HepG2 (cell line): ENCODE results near the gene SUB1. TPM values are rescaled to one million over a fixed set of nuclear protein-coding genes. Genes with fewer than 3 reads are reported as not detected.

Experiments used
- BCL6 ChIP-seq: IDR thresholded peaks from 2 replicates; pipeline ENCODE4 v1.6.1; 2016; ENCODE audit warnings: missing genetic modification reagents, missing compliant biosample characterization
- ELF4 ChIP-seq: sonication (generic); formaldehyde crosslinking; IDR thresholded peaks from 2 replicates; pipeline ENCODE4 v1.5.0; 2020; ENCODE audit warnings: missing genetic modification reagents, mild to moderate bottlenecking, moderate library complexity, borderline replicate concordance
- FOSL2 ChIP-seq: sonication (generic); formaldehyde crosslinking; IDR thresholded peaks from 2 replicates; pipeline ENCODE4 v1.4.0; 2020; ENCODE audit warnings: missing genetic modification reagents
- FOXM1 ChIP-seq: sonication (generic); formaldehyde crosslinking; IDR thresholded peaks from 2 replicates; pipeline ENCODE4 v1.5.0; 2020; ENCODE audit warnings: missing genetic modification reagents
- GZF1 ChIP-seq: sonication (generic); formaldehyde crosslinking; IDR thresholded peaks from 2 replicates; pipeline ENCODE4 v1.5.1; 2020; ENCODE audit warnings: mild to moderate bottlenecking, missing genetic modification reagents
- HOXA5 ChIP-seq: sonication (generic); formaldehyde crosslinking; IDR thresholded peaks from 2 replicates; pipeline ENCODE4 v1.4.0; 2020; ENCODE audit warnings: missing genetic modification reagents
- MBD4 ChIP-seq: IDR thresholded peaks from 2 replicates; pipeline ENCODE4 v1.6.1; 2012; ENCODE audit warnings: low read length, inconsistent platforms, borderline replicate concordance
- MIER3 ChIP-seq: IDR thresholded peaks from 2 replicates; pipeline ENCODE4 v1.6.1; 2016; ENCODE audit warnings: missing compliant biosample characterization, borderline replicate concordance
- NFIC ChIP-seq: IDR thresholded peaks from 2 replicates; pipeline ENCODE4 v1.6.1; 2012; ENCODE audit warnings: mild to moderate bottlenecking, low read length, inconsistent platforms
- NR3C1 ChIP-seq: sonication (generic); formaldehyde crosslinking; IDR thresholded peaks from 2 replicates; pipeline ENCODE4 v1.4.0; 2020; ENCODE audit warnings: missing genetic modification reagents
- ONECUT2 ChIP-seq: sonication (generic); formaldehyde crosslinking; IDR thresholded peaks from 2 replicates; pipeline ENCODE4 v1.4.0; 2020; ENCODE audit warnings: missing genetic modification reagents
- SNAPC2 ChIP-seq: sonication (generic); formaldehyde crosslinking; IDR thresholded peaks from 2 replicates; pipeline ENCODE4 v1.8.1; 2022; ENCODE audit warnings: mild to moderate bottlenecking, missing genetic modification reagents
- ZKSCAN8 ChIP-seq: IDR thresholded peaks from 2 replicates; pipeline ENCODE4 v1.6.1; 2016; ENCODE audit warnings: borderline replicate concordance, missing genetic modification reagents, missing compliant biosample characterization
- ZNF24 ChIP-seq: fragments of 450-650 bp; IDR thresholded peaks from 2 replicates; pipeline ENCODE4 v1.6.1; 2017; ENCODE audit warnings: antibody characterized with exemption, mild to moderate bottlenecking
- ZNF589 ChIP-seq: sonication (generic); formaldehyde crosslinking; conservative IDR thresholded peaks from 2 replicates; pipeline ENCODE4 v1.8.0; 2022; ENCODE audit warnings: mild to moderate bottlenecking, moderate library complexity, missing genetic modification reagents
- ZNF674 ChIP-seq: sonication (generic); formaldehyde crosslinking; IDR thresholded peaks from 2 replicates; pipeline ENCODE4 v1.5.0; 2020; ENCODE audit warnings: low read depth, mild to moderate bottlenecking, missing genetic modification reagents
- ZZZ3 ChIP-seq: sonication (generic); formaldehyde crosslinking; IDR thresholded peaks from 2 replicates; pipeline ENCODE4 v1.4.0; 2020; ENCODE audit warnings: missing genetic modification reagents, mild to moderate bottlenecking, borderline replicate concordance
- polyA plus RNA-seq, 8 experiments: library from polyadenylated mRNA; depleted of rRNA in 3 of 8; stranded (reverse) in 7 of 8; unstranded in 1 of 8; fragments of >200 nt; fragmentation: Illumina TruSeq in 4 of 8; extraction: Trizol in 4 of 8; gene quantifications; 2 replicates each; pipeline versions ENCODE4 v1.2.1 to v1.2.3, GENCODE V29; 2011 to 2016; ENCODE audit warnings: low read depth in 4 of 8, missing spikeins in 1 of 8, mixed read lengths in 1 of 8; ENCODE audit not compliant: insufficient read depth in 1 of 8
- total RNA-seq, 5 experiments: library from RNA; depleted of rRNA; stranded (reverse); fragments of >200 nt; fragmentation: Illumina TruSeq; extraction: Trizol; gene quantifications; 2 replicates each; pipeline ENCODE4 v1.2.3, GENCODE V29; 2016; ENCODE audit warnings: low read depth in 1 of 5
- TF ChIP-seq, protein P1 (sequence below): sonication (generic); formaldehyde crosslinking; IDR thresholded peaks from 2 replicates; pipeline ENCODE4 v1.5.0; 2020; ENCODE audit warnings: missing genetic modification reagents
- TF ChIP-seq, protein P2 (sequence below): sonication (generic); formaldehyde crosslinking; IDR thresholded peaks from 2 replicates; pipeline ENCODE4 v1.4.0; 2020; ENCODE audit warnings: missing genetic modification reagents
- TF ChIP-seq, protein P3 (sequence below): IDR thresholded peaks from 2 replicates; pipeline ENCODE4 v1.6.1; 2016; ENCODE audit warnings: mild to moderate bottlenecking, missing biosample characterization, missing genetic modification reagents
- TF ChIP-seq, protein P4 (sequence below), 2 experiments: sonication (generic) in 1 of 2; formaldehyde crosslinking in 1 of 2; IDR thresholded peaks; 2 replicates each; pipeline versions ENCODE4 v1.4.0 to v1.6.1; 2016 to 2020; ENCODE audit warnings: borderline replicate concordance in 1 of 2, low read depth in 1 of 2, mild to moderate bottlenecking in 1 of 2, missing genetic modification reagents in 1 of 2

Gene SUB1
- total and polyA plus RNA-seq, 2 of the 13 experiments (the other 11 are each of a cell fraction or from before 2014, with no cell fraction given), result 182 to 693 TPM

DNA sequence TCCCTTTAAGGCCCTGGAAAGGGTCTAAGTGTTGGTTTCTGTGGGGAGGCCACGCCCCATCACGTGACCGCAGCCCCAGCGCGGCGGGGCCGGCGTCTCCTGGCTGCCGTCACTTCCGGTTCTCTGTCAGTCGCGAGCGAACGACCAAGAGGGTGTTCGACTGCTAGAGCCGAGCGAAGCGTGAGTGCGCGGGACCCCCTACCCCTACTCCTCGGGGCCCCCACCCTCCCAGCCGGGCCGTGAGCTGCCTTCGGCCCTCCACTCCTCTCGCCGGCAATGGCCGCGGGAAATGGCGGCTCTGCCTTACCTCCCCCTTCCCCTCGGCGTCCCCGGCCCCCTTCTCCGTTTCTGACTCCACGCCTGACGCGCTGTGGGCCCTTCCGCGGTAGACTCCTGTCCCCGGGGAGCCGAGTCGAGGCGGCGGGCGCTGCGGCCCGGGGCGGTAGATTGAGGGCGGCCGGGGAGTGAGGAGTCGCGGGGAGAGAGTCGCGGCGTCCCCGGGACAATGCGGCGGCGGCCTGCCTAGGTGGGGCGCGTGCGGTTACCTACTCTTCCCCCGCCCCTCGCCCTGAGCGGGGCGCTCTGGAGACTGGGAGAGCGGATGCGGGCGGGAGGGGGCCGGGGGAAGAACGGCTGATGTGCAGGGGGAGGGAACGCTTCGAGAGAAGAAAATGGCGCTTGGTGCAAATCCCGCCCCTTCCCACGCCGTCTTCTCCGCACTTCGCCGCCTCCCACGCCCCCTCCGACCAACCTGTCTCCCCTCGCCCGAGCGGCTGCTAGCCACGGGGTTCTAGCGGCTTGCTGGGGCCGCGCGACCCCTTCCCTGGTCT, at the start of gene SUB1 (continued):
- no peak for TF ChIP-seq FOXM1
- no peak for TF ChIP-seq HOXA5
- no peak for TF ChIP-seq ZNF674 (CRISPR knock-in tag)
- no peak for TF ChIP-seq ZNF24
- TF ChIP-seq, protein P1, sequence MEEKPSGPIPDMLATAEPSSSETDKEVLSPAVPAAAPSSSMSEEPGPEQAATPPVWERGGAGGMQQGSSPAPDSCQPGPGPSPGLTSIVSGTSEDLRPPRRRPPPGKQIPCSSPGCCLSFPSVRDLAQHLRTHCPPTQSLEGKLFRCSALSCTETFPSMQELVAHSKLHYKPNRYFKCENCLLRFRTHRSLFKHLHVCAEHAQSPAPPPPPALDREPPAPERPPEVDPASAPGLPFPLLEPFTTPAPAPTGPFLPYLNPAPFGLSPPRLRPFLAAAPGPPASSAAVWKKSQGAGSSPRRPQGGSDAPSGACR, result no peak
- TF ChIP-seq FOSL2 (CRISPR knock-in tag), result peak; percentile 33; the same call in 1 of the 2 replicates
- TF ChIP-seq BCL6 (CRISPR knock-in tag), result peak; percentile 100
- TF ChIP-seq ONECUT2, result no peak
- TF ChIP-seq, protein P2, sequence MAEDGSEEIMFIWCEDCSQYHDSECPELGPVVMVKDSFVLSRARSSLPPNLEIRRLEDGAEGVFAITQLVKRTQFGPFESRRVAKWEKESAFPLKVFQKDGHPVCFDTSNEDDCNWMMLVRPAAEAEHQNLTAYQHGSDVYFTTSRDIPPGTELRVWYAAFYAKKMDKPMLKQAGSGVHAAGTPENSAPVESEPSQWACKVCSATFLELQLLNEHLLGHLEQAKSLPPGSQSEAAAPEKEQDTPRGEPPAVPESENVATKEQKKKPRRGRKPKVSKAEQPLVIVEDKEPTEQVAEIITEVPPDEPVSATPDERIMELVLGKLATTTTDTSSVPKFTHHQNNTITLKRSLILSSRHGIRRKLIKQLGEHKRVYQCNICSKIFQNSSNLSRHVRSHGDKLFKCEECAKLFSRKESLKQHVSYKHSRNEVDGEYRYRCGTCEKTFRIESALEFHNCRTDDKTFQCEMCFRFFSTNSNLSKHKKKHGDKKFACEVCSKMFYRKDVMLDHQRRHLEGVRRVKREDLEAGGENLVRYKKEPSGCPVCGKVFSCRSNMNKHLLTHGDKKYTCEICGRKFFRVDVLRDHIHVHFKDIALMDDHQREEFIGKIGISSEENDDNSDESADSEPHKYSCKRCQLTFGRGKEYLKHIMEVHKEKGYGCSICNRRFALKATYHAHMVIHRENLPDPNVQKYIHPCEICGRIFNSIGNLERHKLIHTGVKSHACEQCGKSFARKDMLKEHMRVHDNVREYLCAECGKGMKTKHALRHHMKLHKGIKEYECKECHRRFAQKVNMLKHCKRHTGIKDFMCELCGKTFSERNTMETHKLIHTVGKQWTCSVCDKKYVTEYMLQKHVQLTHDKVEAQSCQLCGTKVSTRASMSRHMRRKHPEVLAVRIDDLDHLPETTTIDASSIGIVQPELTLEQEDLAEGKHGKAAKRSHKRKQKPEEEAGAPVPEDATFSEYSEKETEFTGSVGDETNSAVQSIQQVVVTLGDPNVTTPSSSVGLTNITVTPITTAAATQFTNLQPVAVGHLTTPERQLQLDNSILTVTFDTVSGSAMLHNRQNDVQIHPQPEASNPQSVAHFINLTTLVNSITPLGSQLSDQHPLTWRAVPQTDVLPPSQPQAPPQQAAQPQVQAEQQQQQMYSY, result no peak
- TF ChIP-seq GZF1 (CRISPR knock-in tag), result 0 out of 2 replicates have a peak, but pooled peaks have one; percentile 28
- no peak for TF ChIP-seq ELF4 (CRISPR knock-in tag)
- no peak for TF ChIP-seq ZKSCAN8 (CRISPR knock-in tag)
- TF ChIP-seq NR3C1, result no peak
- peak; percentile 66 for TF ChIP-seq MIER3 (CRISPR knock-in tag)
- TF ChIP-seq NFIC, result no peak
- peak; percentile 64; the same call in 1 of the 2 replicates for TF ChIP-seq ZNF589 (CRISPR knock-in tag)
- no peak for TF ChIP-seq ZZZ3
- TF ChIP-seq, protein P3, sequence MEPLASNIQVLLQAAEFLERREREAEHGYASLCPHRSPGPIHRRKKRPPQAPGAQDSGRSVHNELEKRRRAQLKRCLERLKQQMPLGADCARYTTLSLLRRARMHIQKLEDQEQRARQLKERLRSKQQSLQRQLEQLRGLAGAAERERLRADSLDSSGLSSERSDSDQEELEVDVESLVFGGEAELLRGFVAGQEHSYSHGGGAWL, result peak; percentile 46; the same call in 1 of the 2 replicates
- TF ChIP-seq, protein P4, sequence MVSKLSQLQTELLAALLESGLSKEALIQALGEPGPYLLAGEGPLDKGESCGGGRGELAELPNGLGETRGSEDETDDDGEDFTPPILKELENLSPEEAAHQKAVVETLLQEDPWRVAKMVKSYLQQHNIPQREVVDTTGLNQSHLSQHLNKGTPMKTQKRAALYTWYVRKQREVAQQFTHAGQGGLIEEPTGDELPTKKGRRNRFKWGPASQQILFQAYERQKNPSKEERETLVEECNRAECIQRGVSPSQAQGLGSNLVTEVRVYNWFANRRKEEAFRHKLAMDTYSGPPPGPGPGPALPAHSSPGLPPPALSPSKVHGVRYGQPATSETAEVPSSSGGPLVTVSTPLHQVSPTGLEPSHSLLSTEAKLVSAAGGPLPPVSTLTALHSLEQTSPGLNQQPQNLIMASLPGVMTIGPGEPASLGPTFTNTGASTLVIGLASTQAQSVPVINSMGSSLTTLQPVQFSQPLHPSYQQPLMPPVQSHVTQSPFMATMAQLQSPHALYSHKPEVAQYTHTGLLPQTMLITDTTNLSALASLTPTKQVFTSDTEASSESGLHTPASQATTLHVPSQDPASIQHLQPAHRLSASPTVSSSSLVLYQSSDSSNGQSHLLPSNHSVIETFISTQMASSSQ (IDR thresholded peaks at IDR 0.05; ENCODE audit: low read depth), result no peak
- TF ChIP-seq, protein P4 (CRISPR knock-in tag; IDR thresholded peaks at IDR 0.05; ENCODE audit: borderline replicate concordance), result peak; percentile 42; the same call in 1 of the 2 replicates
- no peak for TF ChIP-seq MBD4
- TF ChIP-seq SNAPC2, result no peak
